Spleen (tissue), 11 donors: Measurements from ENCODE around the gene MECR. TPM values are rescaled to one million over a fixed set of nuclear protein-coding genes. Genes with fewer than 3 reads are reported as not detected.

Source experiments
- DNase-seq: peaks from one replicate; pipeline ENCODE4 v3.0.0-alpha.2; 2020
- H3K27ac ChIP-seq, 8 donors: fragments of 200-600 bp; sonication (generic) in 7 of 8; 1 replicate in 4 of 8; 2 replicates in 4 of 8; pipeline versions ENCODE4 v1.5.0 to v1.8.0; 2016 to 2021; ENCODE audit warnings: inconsistent platforms in 4 of 8, mild to moderate bottlenecking in 4 of 8, moderate library complexity in 1 of 8
- H3K27me3 ChIP-seq, 7 donors: fragments of 200-600 bp; sonication (generic) in 6 of 7; replicated peaks in 1 of 7; 1 replicate in 4 of 7; 2 replicates in 3 of 7; pipeline versions ENCODE4 v1.5.0 to v1.8.0; 2016 to 2021; ENCODE audit warnings: inconsistent platforms in 3 of 7, mild to moderate bottlenecking in 1 of 7
- H3K36me3 ChIP-seq, 6 donors: fragments of 200-600 bp; sonication (generic) in 5 of 6; 1 replicate in 4 of 6; 2 replicates in 2 of 6; pipeline versions ENCODE4 v1.5.0 to v1.8.0; 2016 to 2021; ENCODE audit warnings: inconsistent platforms in 2 of 6
- H3K4me1 ChIP-seq, 6 donors: fragments of 200-600 bp; sonication (generic) in 5 of 6; 1 replicate in 3 of 6; 2 replicates in 3 of 6; pipeline versions ENCODE4 v1.5.0 to v1.8.0; 2016 to 2021; ENCODE audit warnings: inconsistent platforms in 3 of 6
- H3K4me3 ChIP-seq, 8 donors: fragments of 200-600 bp; sonication (generic) in 7 of 8; 1 replicate in 4 of 8; 2 replicates in 4 of 8; pipeline versions ENCODE4 v1.5.0 to v1.8.0; 2016 to 2021; ENCODE audit warnings: inconsistent platforms in 4 of 8, mild to moderate bottlenecking in 4 of 8, moderate library complexity in 2 of 8
- H3K9me3 ChIP-seq, 8 donors: fragments of 200-600 bp; sonication (generic) in 7 of 8; 1 replicate in 4 of 8; 2 replicates in 4 of 8; pipeline versions ENCODE4 v1.5.0 to v1.8.0; 2016 to 2021; ENCODE audit warnings: inconsistent platforms in 4 of 8
- POLR2A ChIP-seq, 3 donors: fragments of 450-650 bp; IDR thresholded peaks; one replicate each; pipeline ENCODE4 v1.5.1; 2017; ENCODE audit warnings: antibody characterized with exemption in 3 of 3, mild to moderate bottlenecking in 1 of 3
- POLR2AphosphoS5 ChIP-seq, 3 donors: sonication (generic); formaldehyde crosslinking; IDR thresholded peaks; one replicate each; pipeline ENCODE4 v1.5.1; 2017; ENCODE audit warnings: antibody characterized with exemption in 3 of 3
- WGBS, 5 donors: extraction: QIAGEN DNeasy Blood & Tissue Kit in 3 of 5; methylation state at CpG; one replicate each; pipeline versions ENCODE4 v1.1.5 to v1.1.7; 2013 to 2018; 5-methylcytosine and 5-hydroxymethylcytosine counted together
- intact Hi-C: fragments of 100-400 bp; cut with DNase I; formaldehyde crosslinking; loops from one replicate; pipeline ENCODE4 v1.15.0; 2023; ENCODE audit warnings: low total_unique reads
- polyA plus RNA-seq, 3 donors: library from polyadenylated mRNA; stranded (reverse); fragments of 200-250 nt; gene quantifications; one replicate each; pipeline ENCODE4 v1.2.1, GENCODE V29; 2013
- total RNA-seq, 7 donors: library from RNA; depleted of rRNA in 3 of 7; stranded (reverse); fragments of >200 nt in 3 of 7; fragmentation: NEBNext Ultra II Directional in 4 of 7; extraction: Animal tissue kit (Norgen Biotek cat#: 25700) in 4 of 7; gene quantifications; one replicate each; pipeline versions ENCODE4 v1.1.0 to v1.2.1, GENCODE V29; 2016 to 2021
- TF ChIP-seq, protein P1 (sequence below), 11 experiments: fragments of 200-600 bp in 7 of 11; fragments of 450-650 bp in 4 of 11; sonication (generic) in 4 of 11; IDR thresholded peaks in 8 of 11; conservative IDR thresholded peaks in 3 of 11; 1 replicate in 7 of 11; 2 replicates in 4 of 11; pipeline versions ENCODE4 v1.4.0 to v1.8.0; 2016 to 2021; ENCODE audit warnings: antibody characterized with exemption in 11 of 11, inconsistent platforms in 4 of 11, mild to moderate bottlenecking in 1 of 11
- donor health status: healthy with polysubstance abuse.
- donor health status: DM: no; HTN: no; CAD: no; lungs with moderate emphysema.
- donor health status: DM: no; HTN: no; CAD: no.
- donor health status: Bipolar disorder and iron deficiency.
- donor health status: healthy.
- donor health status: DM: no; HTN: no; CAD: no.
- donor health status: DM: yes; HTN: yes; CAD: no.

The MECR gene
- total and polyA plus RNA-seq, 10 donors: 6.4 to 25.4 (median 14.7) TPM

GRCh38 chr1:29208442-29208841, 22.3 kb downstream of the MECR start:
- no peak overlapping the region for H3K27ac ChIP-seq
- peaks cover 0 to 66% (median 31%) of the 10 kb centered on the region in 6 donors for H3K36me3 ChIP-seq
- H3K27me3 ChIP-seq: no peaks in the 10 kb centered on the region

DNA sequence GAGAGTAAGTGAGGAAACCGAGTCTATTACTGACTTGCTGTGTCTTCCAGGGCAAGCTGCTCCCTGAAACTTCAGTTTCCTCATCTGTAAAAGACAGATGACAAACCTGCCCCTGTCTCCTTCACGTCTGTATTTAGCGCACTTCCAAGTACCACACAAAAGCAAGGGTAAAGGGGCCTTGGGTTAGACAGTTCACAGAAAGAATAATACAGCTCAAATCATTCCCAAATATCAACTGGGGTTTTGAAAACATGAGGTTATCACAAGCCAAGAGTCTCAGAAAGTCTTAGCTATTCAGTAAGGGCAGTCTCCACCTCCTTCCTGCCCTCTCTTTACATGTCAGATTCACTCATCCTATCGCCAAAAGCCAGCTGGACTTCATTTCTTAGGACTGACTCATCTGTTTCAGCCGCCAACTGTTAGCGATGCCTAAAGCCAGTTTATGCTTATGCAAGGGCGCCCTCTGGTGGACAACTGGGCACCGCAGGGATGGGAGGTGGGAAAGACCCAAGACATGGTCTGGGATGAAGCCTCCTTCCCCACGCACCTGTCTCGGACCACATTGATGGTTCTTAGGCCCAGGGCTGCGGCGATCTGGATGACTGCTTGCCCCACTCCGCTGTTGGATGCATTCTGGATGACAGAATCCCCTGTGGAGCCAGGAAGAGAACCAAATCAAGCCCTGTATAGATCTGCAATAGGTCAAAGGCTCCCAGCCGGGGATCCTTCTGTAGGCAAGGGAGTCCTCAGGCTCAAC, 28.0 kb downstream of the MECR start:
- Histone ChIP-seq H3K27ac (peak overlapping the region in 7 of 8 donors; percentile 52 to 76 (median 68)), H3K4me3 (no peak overlapping the region), H3K9me3 (no peaks in the 10 kb centered on the region), H3K36me3 (peaks cover 6 to 80% (median 30%) of the 10 kb centered on the region in 6 donors), H3K27me3 (no peaks in the 10 kb centered on the region), H3K4me1 (peaks cover 2 to 22% (median 12%) of the 10 kb centered on the region in 6 donors)
- peak; percentile 96 for DNase-seq
- TF ChIP-seq, protein P1, sequence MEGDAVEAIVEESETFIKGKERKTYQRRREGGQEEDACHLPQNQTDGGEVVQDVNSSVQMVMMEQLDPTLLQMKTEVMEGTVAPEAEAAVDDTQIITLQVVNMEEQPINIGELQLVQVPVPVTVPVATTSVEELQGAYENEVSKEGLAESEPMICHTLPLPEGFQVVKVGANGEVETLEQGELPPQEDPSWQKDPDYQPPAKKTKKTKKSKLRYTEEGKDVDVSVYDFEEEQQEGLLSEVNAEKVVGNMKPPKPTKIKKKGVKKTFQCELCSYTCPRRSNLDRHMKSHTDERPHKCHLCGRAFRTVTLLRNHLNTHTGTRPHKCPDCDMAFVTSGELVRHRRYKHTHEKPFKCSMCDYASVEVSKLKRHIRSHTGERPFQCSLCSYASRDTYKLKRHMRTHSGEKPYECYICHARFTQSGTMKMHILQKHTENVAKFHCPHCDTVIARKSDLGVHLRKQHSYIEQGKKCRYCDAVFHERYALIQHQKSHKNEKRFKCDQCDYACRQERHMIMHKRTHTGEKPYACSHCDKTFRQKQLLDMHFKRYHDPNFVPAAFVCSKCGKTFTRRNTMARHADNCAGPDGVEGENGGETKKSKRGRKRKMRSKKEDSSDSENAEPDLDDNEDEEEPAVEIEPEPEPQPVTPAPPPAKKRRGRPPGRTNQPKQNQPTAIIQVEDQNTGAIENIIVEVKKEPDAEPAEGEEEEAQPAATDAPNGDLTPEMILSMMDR (IDR thresholded peaks at IDR 0.05 in 8 of 11, conservative IDR thresholded peaks at IDR 0.05 in 3 of 11): peak; percentile 93 to 99 (median 97)
- TF ChIP-seq POLR2A (IDR thresholded peaks at IDR 0.05) (no peak), POLR2AphosphoS5 (IDR thresholded peaks at IDR 0.05) (peak in 2 of 3 donors; percentile 42 to 82)
- 28 to 38% (median 32%) methylated on average over 14 of the region's 14 CpGs for WGBS, 5 donors
- intact Hi-C loops: loop anchor here (2.0 to 10.0 kb wide), 2 partner anchors 168 to 320 kb away; no protein-coding TSS in a partner anchor

More at GRCh38 chr1:29208442-29208841, 22.3 kb downstream of the MECR start:
- H3K4me1 ChIP-seq: peaks cover 0 to 13% (median 7%) of the 10 kb centered on the region in 6 donors
- TF ChIP-seq, protein P1 (IDR thresholded peaks at IDR 0.05 in 8 of 11, conservative IDR thresholded peaks at IDR 0.05 in 3 of 11): no peak
- no peak for TF ChIP-seq POLR2AphosphoS5 (IDR thresholded peaks at IDR 0.05)
- no peak for TF ChIP-seq POLR2A (IDR thresholded peaks at IDR 0.05)
- H3K4me3 ChIP-seq: no peak overlapping the region
- intact Hi-C loops: loop anchor here (10.0 kb wide), 1 partner anchor 174 kb away; no protein-coding TSS in a partner anchor
- 48 to 60% (median 54%) methylated on average over 4 of the region's 4 CpGs for WGBS, 5 donors
- H3K9me3 ChIP-seq: no peaks in the 10 kb centered on the region
- DNase-seq: no peak

DNA sequence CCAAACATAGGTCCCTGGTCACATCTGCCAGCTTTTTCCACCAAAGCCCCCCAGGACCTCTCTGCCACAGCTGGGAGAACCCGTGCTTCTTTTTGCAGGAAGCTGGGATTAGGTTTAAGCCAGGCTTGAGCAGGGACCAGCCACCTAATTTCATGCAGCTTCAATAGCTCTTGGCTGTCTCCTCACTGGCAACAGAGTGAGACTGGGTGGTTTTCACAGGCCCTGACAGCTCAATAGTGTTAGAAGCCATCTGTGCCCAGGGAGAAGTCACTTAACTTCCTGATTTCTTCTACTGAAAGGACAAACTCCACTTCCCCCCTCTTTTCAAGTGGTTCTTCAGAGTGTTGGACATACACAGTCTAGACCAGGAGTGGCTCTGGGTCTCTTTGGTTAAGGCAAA, 28.7 kb downstream of the MECR start:
- H3K4me3 ChIP-seq: no peak overlapping the region
- H3K4me1 ChIP-seq: peaks cover 2 to 22% (median 12%) of the 10 kb centered on the region in 6 donors
- H3K36me3 ChIP-seq: peaks cover 6 to 86% (median 30%) of the 10 kb centered on the region in 6 donors
- no peak for DNase-seq
- TF ChIP-seq, protein P1 (IDR thresholded peaks at IDR 0.05 in 8 of 11, conservative IDR thresholded peaks at IDR 0.05 in 3 of 11): no peak
- TF ChIP-seq POLR2AphosphoS5 (IDR thresholded peaks at IDR 0.05) (no peak), POLR2A (IDR thresholded peaks at IDR 0.05) (no peak)
- no peaks in the 10 kb centered on the region for H3K9me3 ChIP-seq
- H3K27me3 ChIP-seq: no peaks in the 10 kb centered on the region
- H3K27ac ChIP-seq: peak overlapping the region in 7 of 8 donors; percentile 52 to 76 (median 68)
- WGBS, 5 donors: 83 to 100% (median 94%) methylated on average over 1 of the region's 1 CpG
- intact Hi-C loops: loop anchor here (2.0 to 10.0 kb wide), 2 partner anchors 167 to 319 kb away; no protein-coding TSS in a partner anchor

- H3K27ac ChIP-seq: peak overlapping the region in 6 of 8 donors; percentile 54 to 76 (median 68)
- intact Hi-C loops: loop anchor here (2.0 to 10.0 kb wide), 2 partner anchors 167 to 319 kb away; no protein-coding TSS in a partner anchor
- 63 to 81% (median 72%) methylated on average over 6 of the region's 6 CpGs for WGBS, 5 donors
Measured at GRCh38 chr1:29201595-29202051, 29.1 kb downstream of the MECR start.

More at GRCh38 chr1:29201595-29202051, 29.1 kb downstream of the MECR start:
- DNase-seq: no peak
- peaks cover 6 to 88% (median 28%) of the 10 kb centered on the region in 6 donors for H3K36me3 ChIP-seq
- no peaks in the 10 kb centered on the region for H3K27me3 ChIP-seq
- no peak for TF ChIP-seq POLR2A (IDR thresholded peaks at IDR 0.05)
- TF ChIP-seq, protein P1 (IDR thresholded peaks at IDR 0.05 in 8 of 11, conservative IDR thresholded peaks at IDR 0.05 in 3 of 11): no peak
- H3K9me3 ChIP-seq: no peaks in the 10 kb centered on the region
- no peak overlapping the region for H3K4me3 ChIP-seq
- peaks cover 2 to 22% (median 12%) of the 10 kb centered on the region in 6 donors for H3K4me1 ChIP-seq
